T47D (cell line): Measurements from ENCODE around the gene VWA8.

Source experiments
- DNase-seq, 2 experiments: peaks; one replicate each; pipeline versions ENCODE4 v3.0.0 to v3.0.0-alpha.2; 2011 to 2012; ENCODE audit warnings: low read depth in 1 of 2, low spot score in 1 of 2
- JUND ChIP-seq: IDR thresholded peaks from 2 replicates; pipeline ENCODE4 v1.6.1; 2012; ENCODE audit warnings: low read depth
- in situ Hi-C: cut with HindIII; loops from 2 replicates; pipeline ENCODE4 v1.10.0; 2016; ENCODE audit warnings: low sequenced_read_pairs, low pct_unique_long_range_greater_than_20kb

VWA8 gene

GRCh38 chr13:41562541-41563178 lies 398.2 kb downstream of the VWA8 start:
- in situ Hi-C loops = no loop called here
- DNase-seq = no peak
- TF ChIP-seq JUND = no peak

GRCh38 chr13:41562083-41562482 lies 398.8 kb downstream of the VWA8 start:
- TF ChIP-seq JUND = no peak
- DNase-seq = no peak
- in situ Hi-C loops = no loop called here

- no peak for TF ChIP-seq JUND
- DNase-seq = no peak
- in situ Hi-C loops = no loop called here
Observed at GRCh38 chr13:41561170-41561569, 399.7 kb downstream of the VWA8 start.

GRCh38 chr13:41558781-41559560 lies 401.9 kb downstream of the VWA8 start:
- TF ChIP-seq JUND = no peak
- no peak for DNase-seq
- in situ Hi-C loops = no loop called here

GRCh38 chr13:41557719-41558118 lies 403.2 kb downstream of the VWA8 start:
- in situ Hi-C loops = no loop called here
- no peak for DNase-seq
- TF ChIP-seq JUND = no peak

GRCh38 chr13:41554626-41555386 lies 406.1 kb downstream of the VWA8 start:
- TF ChIP-seq JUND = no peak
- no peak for DNase-seq
- in situ Hi-C loops = no loop called here

- TF ChIP-seq JUND = no peak
- no peak for DNase-seq
- in situ Hi-C loops = no loop called here
Observed at GRCh38 chr13:41554180-41554579, 406.7 kb downstream of the VWA8 start.

GRCh38 chr13:41552031-41552430 lies 408.9 kb downstream of the VWA8 start:
- in situ Hi-C loops = no loop called here
- TF ChIP-seq JUND = no peak
- no peak for DNase-seq

GRCh38 chr13:41550276-41550675 lies 410.6 kb downstream of the VWA8 start:
- in situ Hi-C loops = no loop called here
- DNase-seq = no peak
- TF ChIP-seq JUND = no peak

- no peak for DNase-seq
- TF ChIP-seq JUND = no peak
- in situ Hi-C loops = no loop called here
Observed at GRCh38 chr13:41549491-41549890, 411.4 kb downstream of the VWA8 start.

GRCh38 chr13:41548910-41549309 lies 412.0 kb downstream of the VWA8 start:
- in situ Hi-C loops = no loop called here
- no peak for DNase-seq
- no peak for TF ChIP-seq JUND

- TF ChIP-seq JUND = no peak
- no peak for DNase-seq
- in situ Hi-C loops = no loop called here
Observed at GRCh38 chr13:41548031-41548430, 412.9 kb downstream of the VWA8 start.
